Liver (tissue), 3 donors: ENCODE data around the gene CLEC16A.

Experiments used
- ATF3 ChIP-seq: IDR thresholded peaks from 2 replicates; pipeline ENCODE4 v1.6.1; 2016; ENCODE audit warnings: antibody characterized with exemption
- CTCF ChIP-seq: fragments of 150-350 bp; IDR thresholded peaks from 2 replicates; pipeline ENCODE4 v1.5.1; 2017; ENCODE audit warnings: improper control_type of control experiment, low read depth, low read length; ENCODE audit not compliant: missing input control
- EGR1 ChIP-seq, 2 donors: IDR thresholded peaks; 2 replicates each; pipeline ENCODE4 v1.6.1; 2016 to 2018; ENCODE audit warnings: antibody characterized with exemption in 2 of 2, low read depth in 2 of 2
- FOXA1 ChIP-seq: IDR thresholded peaks from 2 replicates; pipeline ENCODE4 v1.6.1; 2016; ENCODE audit warnings: antibody characterized with exemption
- GABPA ChIP-seq, 2 donors: IDR thresholded peaks in 1 of 2; conservative IDR thresholded peaks in 1 of 2; 2 replicates each; pipeline ENCODE4 v1.6.1; 2016; ENCODE audit warnings: antibody characterized with exemption in 2 of 2, mild to moderate bottlenecking in 1 of 2, moderate library complexity in 1 of 2
- JUND ChIP-seq, 2 donors: IDR thresholded peaks; 2 replicates each; pipeline ENCODE4 v1.6.1; 2016; ENCODE audit warnings: antibody characterized with exemption in 2 of 2
- NR2F2 ChIP-seq: IDR thresholded peaks from 2 replicates; pipeline ENCODE4 v1.6.1; 2016; ENCODE audit warnings: antibody characterized with exemption
- RAD21 ChIP-seq, 2 donors: IDR thresholded peaks; 2 replicates each; pipeline ENCODE4 v1.6.1; 2016; ENCODE audit warnings: antibody characterized with exemption in 2 of 2, mild to moderate bottlenecking in 2 of 2
- REST ChIP-seq: IDR thresholded peaks from 2 replicates; pipeline ENCODE4 v1.6.1; 2016; ENCODE audit warnings: antibody characterized with exemption, mild to moderate bottlenecking
- SP1 ChIP-seq: IDR thresholded peaks from 2 replicates; pipeline ENCODE4 v1.6.1; 2018; ENCODE audit warnings: antibody characterized with exemption, mild to moderate bottlenecking
- TAF1 ChIP-seq: conservative IDR thresholded peaks from 2 replicates; pipeline ENCODE4 v1.6.1; 2016; ENCODE audit warnings: antibody characterized with exemption, mild to moderate bottlenecking
- YY1 ChIP-seq: IDR thresholded peaks from 2 replicates; pipeline ENCODE4 v1.6.1; 2016; ENCODE audit warnings: antibody characterized with exemption, mild to moderate bottlenecking
- TF ChIP-seq, protein P1 (sequence below): IDR thresholded peaks from 2 replicates; pipeline ENCODE4 v1.6.1; 2016; ENCODE audit warnings: antibody characterized with exemption
- TF ChIP-seq, protein P2 (sequence below): IDR thresholded peaks from 2 replicates; pipeline ENCODE4 v1.6.1; 2016; ENCODE audit warnings: antibody characterized with exemption
- donor health status: healthy.
- donor health status: healthy.

DNA sequence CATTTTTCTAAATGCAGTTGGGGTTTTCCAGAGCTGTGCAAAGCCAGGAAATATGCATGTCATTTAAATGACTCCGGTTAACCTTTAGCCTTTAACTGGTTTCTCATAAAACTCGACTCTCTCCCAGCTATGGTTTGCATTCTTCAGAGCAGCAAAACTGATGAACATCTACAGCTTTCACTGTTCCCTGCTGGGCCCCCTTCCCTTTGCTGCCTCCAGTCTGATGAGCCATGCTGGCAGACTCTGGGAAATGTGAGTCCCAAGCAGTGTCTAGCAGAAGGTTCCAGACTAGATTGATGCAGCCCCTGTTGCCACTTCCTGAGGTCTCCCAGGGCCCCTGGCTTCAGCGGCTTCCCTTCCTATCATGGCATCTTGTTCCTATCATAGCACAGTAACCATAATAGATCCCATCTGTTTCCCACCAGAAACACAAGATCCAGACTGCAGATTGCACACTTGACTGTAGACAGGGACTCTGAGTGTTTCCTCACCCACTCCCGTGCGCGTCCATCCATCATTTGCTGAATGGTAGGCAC, 135.4 kb downstream of the CLEC16A start:
- TF ChIP-seq CTCF (no peak), SP1 (no peak), YY1 (no peak), RAD21 (IDR thresholded peaks at IDR 0.05) (no peak), REST (no peak), TAF1 (no peak), EGR1 (IDR thresholded peaks at IDR 0.05; ENCODE audit: low read depth in 2 of 2) (no peak), FOXA1 (no peak), ATF3 (no peak), GABPA (IDR thresholded peaks at IDR 0.05 in 1 of 2, conservative IDR thresholded peaks at IDR 0.05 in 1 of 2) (no peak), NR2F2 (no peak), JUND (IDR thresholded peaks at IDR 0.05) (no peak)
- TF ChIP-seq, protein P1, sequence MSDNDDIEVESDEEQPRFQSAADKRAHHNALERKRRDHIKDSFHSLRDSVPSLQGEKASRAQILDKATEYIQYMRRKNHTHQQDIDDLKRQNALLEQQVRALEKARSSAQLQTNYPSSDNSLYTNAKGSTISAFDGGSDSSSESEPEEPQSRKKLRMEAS = no peak
- TF ChIP-seq, protein P2, sequence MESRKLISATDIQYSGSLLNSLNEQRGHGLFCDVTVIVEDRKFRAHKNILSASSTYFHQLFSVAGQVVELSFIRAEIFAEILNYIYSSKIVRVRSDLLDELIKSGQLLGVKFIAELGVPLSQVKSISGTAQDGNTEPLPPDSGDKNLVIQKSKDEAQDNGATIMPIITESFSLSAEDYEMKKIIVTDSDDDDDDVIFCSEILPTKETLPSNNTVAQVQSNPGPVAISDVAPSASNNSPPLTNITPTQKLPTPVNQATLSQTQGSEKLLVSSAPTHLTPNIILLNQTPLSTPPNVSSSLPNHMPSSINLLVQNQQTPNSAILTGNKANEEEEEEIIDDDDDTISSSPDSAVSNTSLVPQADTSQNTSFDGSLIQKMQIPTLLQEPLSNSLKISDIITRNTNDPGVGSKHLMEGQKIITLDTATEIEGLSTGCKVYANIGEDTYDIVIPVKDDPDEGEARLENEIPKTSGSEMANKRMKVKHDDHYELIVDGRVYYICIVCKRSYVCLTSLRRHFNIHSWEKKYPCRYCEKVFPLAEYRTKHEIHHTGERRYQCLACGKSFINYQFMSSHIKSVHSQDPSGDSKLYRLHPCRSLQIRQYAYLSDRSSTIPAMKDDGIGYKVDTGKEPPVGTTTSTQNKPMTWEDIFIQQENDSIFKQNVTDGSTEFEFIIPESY = no peak
